ENCODE measurements around the gene FNDC3B. TPM values are rescaled to one million over a fixed set of nuclear protein-coding genes. Genes with fewer than 3 reads are reported as not detected.

FNDC3B gene
- total and polyA plus RNA-seq, 12 donors: 9.7 to 118 (median 85.0) TPM

- WGBS, 2 donors: 90 to 92% methylated on average over 7 of the region's 7 CpGs
- H3K9me3 ChIP-seq: no peaks in the 10 kb centered on the region
- no peak for DNase-seq
- H3K4me1 ChIP-seq: peaks cover 6 to 99% (median 93%) of the 10 kb centered on the region in 9 donors
- intact Hi-C loops (cut with DNase I): no loop called here
- TF ChIP-seq CTCF (IDR thresholded peaks at IDR 0.05): no peak
- no peak for ATAC-seq
- peak overlapping the region in 3 of 10 donors; percentile 36 to 45 (median 41) for H3K27ac ChIP-seq
- H3K27me3 ChIP-seq: no peaks in the 10 kb centered on the region
- H3K4me3 ChIP-seq: no peak overlapping the region
- peaks cover 0 to 16% (median 0%) of the 10 kb centered on the region in 9 donors for H3K36me3 ChIP-seq
Observed at GRCh38 chr3:172066880-172067796, 27.8 kb downstream of the FNDC3B start.

GRCh38 chr3:172067837-172068440, 28.6 kb downstream of the FNDC3B start:
- WGBS, 2 donors: 68 to 75% methylated on average over 6 of the region's 6 CpGs
- Histone ChIP-seq H3K36me3 (peaks cover 0 to 22% (median 0%) of the 10 kb centered on the region in 9 donors), H3K27ac (no peak overlapping the region), H3K4me1 (peaks cover 6 to 99% (median 94%) of the 10 kb centered on the region in 9 donors), H3K27me3 (no peaks in the 10 kb centered on the region), H3K9me3 (no peaks in the 10 kb centered on the region), H3K4me3 (no peak overlapping the region)
- no peak for DNase-seq
- TF ChIP-seq CTCF (IDR thresholded peaks at IDR 0.05): no peak
- ATAC-seq: no peak
- intact Hi-C loops (cut with DNase I): no loop called here

GRCh38 chr3:172068977-172069376, 29.6 kb downstream of the FNDC3B start:
- Histone ChIP-seq H3K27me3 (no peaks in the 10 kb centered on the region), H3K27ac (peak overlapping the region in 3 of 10 donors; percentile 4 to 18 (median 17)), H3K9me3 (no peaks in the 10 kb centered on the region), H3K36me3 (peaks cover 0 to 19% (median 0%) of the 10 kb centered on the region in 9 donors), H3K4me3 (no peak overlapping the region), H3K4me1 (peaks cover 6 to 99% (median 94%) of the 10 kb centered on the region in 9 donors)
- ATAC-seq (no peak), DNase-seq (no peak)
- 46 to 57% methylated on average over 4 of the region's 4 CpGs for WGBS, 2 donors
- intact Hi-C loops (cut with DNase I): no loop called here
- TF ChIP-seq CTCF (IDR thresholded peaks at IDR 0.05): no peak

GRCh38 chr3:172069478-172069877, 30.1 kb downstream of the FNDC3B start:
- 83 to 85% methylated on average over 3 of the region's 3 CpGs for WGBS, 2 donors
- Histone ChIP-seq H3K27ac (peak overlapping the region in 4 of 10 donors; percentile 4 to 32 (median 20)), H3K4me3 (no peak overlapping the region), H3K27me3 (no peaks in the 10 kb centered on the region), H3K4me1 (peaks cover 6 to 100% (median 95%) of the 10 kb centered on the region in 9 donors), H3K36me3 (peaks cover 0 to 14% (median 0%) of the 10 kb centered on the region in 9 donors), H3K9me3 (no peaks in the 10 kb centered on the region)
- intact Hi-C loops (cut with DNase I): no loop called here
- DNase-seq (no peak), ATAC-seq (no peak)
- no peak for TF ChIP-seq CTCF (IDR thresholded peaks at IDR 0.05)

Data from heart right ventricle (tissue), 16 donors.